ENCODE data around the gene NUDT7. TPM values are rescaled to one million over a fixed set of nuclear protein-coding genes. Genes with fewer than 3 reads are reported as not detected.

The NUDT7 gene
- total and polyA plus RNA-seq, 2 experiments from 2014 or later: 5.6 to 14.3 TPM

DNA sequence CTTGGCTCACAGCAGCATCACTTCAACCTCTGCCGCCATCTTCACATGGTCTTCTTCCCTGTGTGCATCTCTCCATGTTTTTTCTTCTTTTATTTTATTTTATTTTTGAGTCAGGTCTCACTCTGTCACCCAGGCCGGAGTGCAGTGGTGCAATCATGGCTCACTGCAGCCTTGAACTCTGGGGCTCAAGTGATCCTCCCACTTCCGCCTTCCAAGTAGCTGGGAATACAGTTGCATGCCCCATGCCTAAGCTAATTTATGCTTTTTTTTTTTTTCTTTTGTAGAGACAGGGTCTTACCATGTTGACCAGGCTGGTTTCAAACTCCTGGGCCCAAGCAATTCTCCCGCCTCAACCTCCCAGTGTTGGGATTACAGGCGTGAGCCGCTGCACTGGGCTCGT lies 1.9 kb downstream of the NUDT7 start:
- no peak overlapping the region for H2AFZ ChIP-seq

More for the DNA sequence above, 1.9 kb downstream of the NUDT7 start:
- Mint-ChIP-seq H3K27me3 (ENCODE audit: insufficient read depth, low read depth, poor library complexity) (peaks cover 5% of the 10 kb centered on the region), H3K4me3 (no peak overlapping the region), H3K27ac (no peak overlapping the region), H3K4me1 (peaks cover 13% of the 10 kb centered on the region), H3K9me3 (peaks cover 3% of the 10 kb centered on the region; the same call in 1 of the 3 replicates), H3K36me3 (ENCODE audit: low read depth) (peaks cover 10% of the 10 kb centered on the region; the same call in 2 of the 3 replicates)
- H3K27me3 ChIP-seq (ENCODE audit: insufficient read depth): no peaks in the 10 kb centered on the region
- DNase-seq (ENCODE audit: low spot score): no peak
- TF ChIP-seq STAT1 (IDR thresholded peaks at IDR 0.05; ENCODE audit: unreplicated experiment) (no peak), EZH2 (IDR thresholded peaks at IDR 0.05; ENCODE audit: low read depth, unreplicated experiment) (no peak), NANOG (IDR thresholded peaks at IDR 0.05; ENCODE audit: borderline replicate concordance) (no peak), ZNF331 (CRISPR knock-in tag; IDR thresholded peaks at IDR 0.05; ENCODE audit: low read depth) (no peak), JUNB (IDR thresholded peaks at IDR 0.05; ENCODE audit: unreplicated experiment) (no peak), EZH2phosphoT487 (IDR thresholded peaks at IDR 0.05; ENCODE audit: unreplicated experiment) (no peak), ZNF114 (CRISPR knock-in tag; IDR thresholded peaks at IDR 0.05) (no peak), CREB1 (CRISPR knock-in tag; IDR thresholded peaks at IDR 0.05; ENCODE audit: low read depth) (no peak), POLR2AphosphoS5 (IDR thresholded peaks at IDR 0.05; ENCODE audit: low read depth) (no peak)
- TF ChIP-seq, protein P1, sequence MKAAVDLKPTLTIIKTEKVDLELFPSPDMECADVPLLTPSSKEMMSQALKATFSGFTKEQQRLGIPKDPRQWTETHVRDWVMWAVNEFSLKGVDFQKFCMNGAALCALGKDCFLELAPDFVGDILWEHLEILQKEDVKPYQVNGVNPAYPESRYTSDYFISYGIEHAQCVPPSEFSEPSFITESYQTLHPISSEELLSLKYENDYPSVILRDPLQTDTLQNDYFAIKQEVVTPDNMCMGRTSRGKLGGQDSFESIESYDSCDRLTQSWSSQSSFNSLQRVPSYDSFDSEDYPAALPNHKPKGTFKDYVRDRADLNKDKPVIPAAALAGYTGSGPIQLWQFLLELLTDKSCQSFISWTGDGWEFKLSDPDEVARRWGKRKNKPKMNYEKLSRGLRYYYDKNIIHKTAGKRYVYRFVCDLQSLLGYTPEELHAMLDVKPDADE (IDR thresholded peaks at IDR 0.05): no peak
- TF ChIP-seq, protein P2, sequence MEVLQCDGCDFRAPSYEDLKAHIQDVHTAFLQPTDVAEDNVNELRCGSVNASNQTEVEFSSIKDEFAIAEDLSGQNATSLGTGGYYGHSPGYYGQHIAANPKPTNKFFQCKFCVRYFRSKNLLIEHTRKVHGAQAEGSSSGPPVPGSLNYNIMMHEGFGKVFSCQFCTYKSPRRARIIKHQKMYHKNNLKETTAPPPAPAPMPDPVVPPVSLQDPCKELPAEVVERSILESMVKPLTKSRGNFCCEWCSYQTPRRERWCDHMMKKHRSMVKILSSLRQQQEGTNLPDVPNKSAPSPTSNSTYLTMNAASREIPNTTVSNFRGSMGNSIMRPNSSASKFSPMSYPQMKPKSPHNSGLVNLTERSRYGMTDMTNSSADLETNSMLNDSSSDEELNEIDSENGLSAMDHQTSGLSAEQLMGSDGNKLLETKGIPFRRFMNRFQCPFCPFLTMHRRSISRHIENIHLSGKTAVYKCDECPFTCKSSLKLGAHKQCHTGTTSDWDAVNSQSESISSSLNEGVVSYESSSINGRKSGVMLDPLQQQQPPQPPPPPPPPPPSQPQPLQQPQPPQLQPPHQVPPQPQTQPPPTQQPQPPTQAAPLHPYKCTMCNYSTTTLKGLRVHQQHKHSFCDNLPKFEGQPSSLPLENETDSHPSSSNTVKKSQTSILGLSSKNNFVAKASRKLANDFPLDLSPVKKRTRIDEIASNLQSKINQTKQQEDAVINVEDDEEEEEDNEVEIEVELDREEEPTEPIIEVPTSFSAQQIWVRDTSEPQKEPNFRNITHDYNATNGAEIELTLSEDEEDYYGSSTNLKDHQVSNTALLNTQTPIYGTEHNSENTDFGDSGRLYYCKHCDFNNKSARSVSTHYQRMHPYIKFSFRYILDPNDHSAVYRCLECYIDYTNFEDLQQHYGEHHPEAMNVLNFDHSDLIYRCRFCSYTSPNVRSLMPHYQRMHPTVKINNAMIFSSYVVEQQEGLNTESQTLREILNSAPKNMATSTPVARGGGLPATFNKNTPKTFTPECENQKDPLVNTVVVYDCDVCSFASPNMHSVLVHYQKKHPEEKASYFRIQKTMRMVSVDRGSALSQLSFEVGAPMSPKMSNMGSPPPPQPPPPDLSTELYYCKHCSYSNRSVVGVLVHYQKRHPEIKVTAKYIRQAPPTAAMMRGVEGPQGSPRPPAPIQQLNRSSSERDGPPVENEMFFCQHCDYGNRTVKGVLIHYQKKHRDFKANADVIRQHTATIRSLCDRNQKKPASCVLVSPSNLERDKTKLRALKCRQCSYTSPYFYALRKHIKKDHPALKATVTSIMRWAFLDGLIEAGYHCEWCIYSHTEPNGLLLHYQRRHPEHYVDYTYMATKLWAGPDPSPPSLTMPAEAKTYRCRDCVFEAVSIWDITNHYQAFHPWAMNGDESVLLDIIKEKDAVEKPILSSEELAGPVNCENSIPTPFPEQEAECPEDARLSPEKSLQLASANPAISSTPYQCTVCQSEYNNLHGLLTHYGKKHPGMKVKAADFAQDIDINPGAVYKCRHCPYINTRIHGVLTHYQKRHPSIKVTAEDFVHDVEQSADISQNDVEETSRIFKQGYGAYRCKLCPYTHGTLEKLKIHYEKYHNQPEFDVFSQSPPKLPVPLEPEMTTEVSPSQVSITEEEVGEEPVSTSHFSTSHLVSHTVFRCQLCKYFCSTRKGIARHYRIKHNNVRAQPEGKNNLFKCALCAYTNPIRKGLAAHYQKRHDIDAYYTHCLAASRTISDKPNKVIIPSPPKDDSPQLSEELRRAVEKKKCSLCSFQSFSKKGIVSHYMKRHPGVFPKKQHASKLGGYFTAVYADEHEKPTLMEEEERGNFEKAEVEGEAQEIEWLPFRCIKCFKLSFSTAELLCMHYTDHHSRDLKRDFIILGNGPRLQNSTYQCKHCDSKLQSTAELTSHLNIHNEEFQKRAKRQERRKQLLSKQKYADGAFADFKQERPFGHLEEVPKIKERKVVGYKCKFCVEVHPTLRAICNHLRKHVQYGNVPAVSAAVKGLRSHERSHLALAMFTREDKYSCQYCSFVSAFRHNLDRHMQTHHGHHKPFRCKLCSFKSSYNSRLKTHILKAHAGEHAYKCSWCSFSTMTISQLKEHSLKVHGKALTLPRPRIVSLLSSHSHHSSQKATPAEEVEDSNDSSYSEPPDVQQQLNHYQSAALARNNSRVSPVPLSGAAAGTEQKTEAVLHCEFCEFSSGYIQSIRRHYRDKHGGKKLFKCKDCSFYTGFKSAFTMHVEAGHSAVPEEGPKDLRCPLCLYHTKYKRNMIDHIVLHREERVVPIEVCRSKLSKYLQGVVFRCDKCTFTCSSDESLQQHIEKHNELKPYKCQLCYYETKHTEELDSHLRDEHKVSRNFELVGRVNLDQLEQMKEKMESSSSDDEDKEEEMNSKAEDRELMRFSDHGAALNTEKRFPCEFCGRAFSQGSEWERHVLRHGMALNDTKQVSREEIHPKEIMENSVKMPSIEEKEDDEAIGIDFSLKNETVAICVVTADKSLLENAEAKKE (CRISPR knock-in tag; IDR thresholded peaks at IDR 0.05): no peak
- TF ChIP-seq, protein P3, sequence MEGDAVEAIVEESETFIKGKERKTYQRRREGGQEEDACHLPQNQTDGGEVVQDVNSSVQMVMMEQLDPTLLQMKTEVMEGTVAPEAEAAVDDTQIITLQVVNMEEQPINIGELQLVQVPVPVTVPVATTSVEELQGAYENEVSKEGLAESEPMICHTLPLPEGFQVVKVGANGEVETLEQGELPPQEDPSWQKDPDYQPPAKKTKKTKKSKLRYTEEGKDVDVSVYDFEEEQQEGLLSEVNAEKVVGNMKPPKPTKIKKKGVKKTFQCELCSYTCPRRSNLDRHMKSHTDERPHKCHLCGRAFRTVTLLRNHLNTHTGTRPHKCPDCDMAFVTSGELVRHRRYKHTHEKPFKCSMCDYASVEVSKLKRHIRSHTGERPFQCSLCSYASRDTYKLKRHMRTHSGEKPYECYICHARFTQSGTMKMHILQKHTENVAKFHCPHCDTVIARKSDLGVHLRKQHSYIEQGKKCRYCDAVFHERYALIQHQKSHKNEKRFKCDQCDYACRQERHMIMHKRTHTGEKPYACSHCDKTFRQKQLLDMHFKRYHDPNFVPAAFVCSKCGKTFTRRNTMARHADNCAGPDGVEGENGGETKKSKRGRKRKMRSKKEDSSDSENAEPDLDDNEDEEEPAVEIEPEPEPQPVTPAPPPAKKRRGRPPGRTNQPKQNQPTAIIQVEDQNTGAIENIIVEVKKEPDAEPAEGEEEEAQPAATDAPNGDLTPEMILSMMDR (conservative IDR thresholded peaks at IDR 0.05; ENCODE audit: low read depth in 2 of 2): no peak
- TF ChIP-seq, protein P4, sequence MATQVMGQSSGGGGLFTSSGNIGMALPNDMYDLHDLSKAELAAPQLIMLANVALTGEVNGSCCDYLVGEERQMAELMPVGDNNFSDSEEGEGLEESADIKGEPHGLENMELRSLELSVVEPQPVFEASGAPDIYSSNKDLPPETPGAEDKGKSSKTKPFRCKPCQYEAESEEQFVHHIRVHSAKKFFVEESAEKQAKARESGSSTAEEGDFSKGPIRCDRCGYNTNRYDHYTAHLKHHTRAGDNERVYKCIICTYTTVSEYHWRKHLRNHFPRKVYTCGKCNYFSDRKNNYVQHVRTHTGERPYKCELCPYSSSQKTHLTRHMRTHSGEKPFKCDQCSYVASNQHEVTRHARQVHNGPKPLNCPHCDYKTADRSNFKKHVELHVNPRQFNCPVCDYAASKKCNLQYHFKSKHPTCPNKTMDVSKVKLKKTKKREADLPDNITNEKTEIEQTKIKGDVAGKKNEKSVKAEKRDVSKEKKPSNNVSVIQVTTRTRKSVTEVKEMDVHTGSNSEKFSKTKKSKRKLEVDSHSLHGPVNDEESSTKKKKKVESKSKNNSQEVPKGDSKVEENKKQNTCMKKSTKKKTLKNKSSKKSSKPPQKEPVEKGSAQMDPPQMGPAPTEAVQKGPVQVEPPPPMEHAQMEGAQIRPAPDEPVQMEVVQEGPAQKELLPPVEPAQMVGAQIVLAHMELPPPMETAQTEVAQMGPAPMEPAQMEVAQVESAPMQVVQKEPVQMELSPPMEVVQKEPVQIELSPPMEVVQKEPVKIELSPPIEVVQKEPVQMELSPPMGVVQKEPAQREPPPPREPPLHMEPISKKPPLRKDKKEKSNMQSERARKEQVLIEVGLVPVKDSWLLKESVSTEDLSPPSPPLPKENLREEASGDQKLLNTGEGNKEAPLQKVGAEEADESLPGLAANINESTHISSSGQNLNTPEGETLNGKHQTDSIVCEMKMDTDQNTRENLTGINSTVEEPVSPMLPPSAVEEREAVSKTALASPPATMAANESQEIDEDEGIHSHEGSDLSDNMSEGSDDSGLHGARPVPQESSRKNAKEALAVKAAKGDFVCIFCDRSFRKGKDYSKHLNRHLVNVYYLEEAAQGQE (IDR thresholded peaks at IDR 0.05; ENCODE audit: unreplicated experiment): no peak
- no peaks in the 10 kb centered on the region for H3K9me2 ChIP-seq (ENCODE audit: insufficient read depth)
- H4K20me1 ChIP-seq (replicated peaks; ENCODE audit: insufficient read depth): no peaks in the 10 kb centered on the region
- H3F3A ChIP-seq (replicated peaks; ENCODE audit: low read depth): no peaks in the 10 kb centered on the region; the same call in 1 of the 2 replicates
- no peak for ATAC-seq
- H3K36me3 ChIP-seq (ENCODE audit: insufficient read depth): no peaks in the 10 kb centered on the region
- H3K4me1 ChIP-seq (ENCODE audit: insufficient read depth): peaks cover 8% of the 10 kb centered on the region; the same call in 1 of the 2 replicates
- H3K4me2 ChIP-seq: no peak overlapping the region
- H3K4me3 ChIP-seq: no peak overlapping the region
- no peak overlapping the region for H3K27ac ChIP-seq (ENCODE audit: low read depth)
- no peaks in the 10 kb centered on the region for H3K79me2 ChIP-seq (replicated peaks; ENCODE audit: insufficient read depth)
